ENCODE data around the gene RIMBP2.

The RIMBP2 gene

DNA sequence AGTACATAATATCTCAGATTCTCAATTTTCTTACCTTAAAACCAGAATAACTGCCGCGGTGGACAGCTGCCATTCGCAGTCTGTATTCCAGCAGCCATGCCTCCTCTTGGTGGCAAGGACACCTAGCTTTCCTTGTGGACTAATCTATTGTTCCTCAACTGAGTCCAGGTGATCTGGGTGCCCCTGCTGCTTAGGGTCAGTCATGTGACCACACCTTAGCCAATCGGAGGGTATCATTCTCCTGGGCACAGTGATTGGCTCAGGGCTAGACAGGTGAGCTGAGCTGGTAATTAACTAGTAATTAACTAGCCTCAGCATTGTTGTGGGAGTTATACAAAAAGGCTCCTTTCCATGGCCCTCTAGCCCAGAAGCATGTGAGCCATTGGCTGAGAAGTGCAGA lies 55.0 kb downstream of the RIMBP2 start:
- TF ChIP-seq SIN3A (IDR thresholded peaks at IDR 0.05; ENCODE audit: borderline replicate concordance, insufficient read depth, low read length) (no peak), FOXP2 (optimal IDR thresholded peaks at IDR 0.05; ENCODE audit: borderline replicate concordance, extremely low read depth, extremely low read length, insufficient read depth) (no peak), TAF1 (IDR thresholded peaks at IDR 0.05; ENCODE audit: borderline replicate concordance, insufficient read depth, low read length) (no peak), POLR2AphosphoS5 (IDR thresholded peaks at IDR 0.05; ENCODE audit: low read depth, low read length) (no peak)
- TF ChIP-seq, protein P1, sequence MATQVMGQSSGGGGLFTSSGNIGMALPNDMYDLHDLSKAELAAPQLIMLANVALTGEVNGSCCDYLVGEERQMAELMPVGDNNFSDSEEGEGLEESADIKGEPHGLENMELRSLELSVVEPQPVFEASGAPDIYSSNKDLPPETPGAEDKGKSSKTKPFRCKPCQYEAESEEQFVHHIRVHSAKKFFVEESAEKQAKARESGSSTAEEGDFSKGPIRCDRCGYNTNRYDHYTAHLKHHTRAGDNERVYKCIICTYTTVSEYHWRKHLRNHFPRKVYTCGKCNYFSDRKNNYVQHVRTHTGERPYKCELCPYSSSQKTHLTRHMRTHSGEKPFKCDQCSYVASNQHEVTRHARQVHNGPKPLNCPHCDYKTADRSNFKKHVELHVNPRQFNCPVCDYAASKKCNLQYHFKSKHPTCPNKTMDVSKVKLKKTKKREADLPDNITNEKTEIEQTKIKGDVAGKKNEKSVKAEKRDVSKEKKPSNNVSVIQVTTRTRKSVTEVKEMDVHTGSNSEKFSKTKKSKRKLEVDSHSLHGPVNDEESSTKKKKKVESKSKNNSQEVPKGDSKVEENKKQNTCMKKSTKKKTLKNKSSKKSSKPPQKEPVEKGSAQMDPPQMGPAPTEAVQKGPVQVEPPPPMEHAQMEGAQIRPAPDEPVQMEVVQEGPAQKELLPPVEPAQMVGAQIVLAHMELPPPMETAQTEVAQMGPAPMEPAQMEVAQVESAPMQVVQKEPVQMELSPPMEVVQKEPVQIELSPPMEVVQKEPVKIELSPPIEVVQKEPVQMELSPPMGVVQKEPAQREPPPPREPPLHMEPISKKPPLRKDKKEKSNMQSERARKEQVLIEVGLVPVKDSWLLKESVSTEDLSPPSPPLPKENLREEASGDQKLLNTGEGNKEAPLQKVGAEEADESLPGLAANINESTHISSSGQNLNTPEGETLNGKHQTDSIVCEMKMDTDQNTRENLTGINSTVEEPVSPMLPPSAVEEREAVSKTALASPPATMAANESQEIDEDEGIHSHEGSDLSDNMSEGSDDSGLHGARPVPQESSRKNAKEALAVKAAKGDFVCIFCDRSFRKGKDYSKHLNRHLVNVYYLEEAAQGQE (IDR thresholded peaks at IDR 0.05; ENCODE audit: insufficient read depth in 1 of 2, low read depth in 2 of 2, low read length in 2 of 2), result no peak

DNA sequence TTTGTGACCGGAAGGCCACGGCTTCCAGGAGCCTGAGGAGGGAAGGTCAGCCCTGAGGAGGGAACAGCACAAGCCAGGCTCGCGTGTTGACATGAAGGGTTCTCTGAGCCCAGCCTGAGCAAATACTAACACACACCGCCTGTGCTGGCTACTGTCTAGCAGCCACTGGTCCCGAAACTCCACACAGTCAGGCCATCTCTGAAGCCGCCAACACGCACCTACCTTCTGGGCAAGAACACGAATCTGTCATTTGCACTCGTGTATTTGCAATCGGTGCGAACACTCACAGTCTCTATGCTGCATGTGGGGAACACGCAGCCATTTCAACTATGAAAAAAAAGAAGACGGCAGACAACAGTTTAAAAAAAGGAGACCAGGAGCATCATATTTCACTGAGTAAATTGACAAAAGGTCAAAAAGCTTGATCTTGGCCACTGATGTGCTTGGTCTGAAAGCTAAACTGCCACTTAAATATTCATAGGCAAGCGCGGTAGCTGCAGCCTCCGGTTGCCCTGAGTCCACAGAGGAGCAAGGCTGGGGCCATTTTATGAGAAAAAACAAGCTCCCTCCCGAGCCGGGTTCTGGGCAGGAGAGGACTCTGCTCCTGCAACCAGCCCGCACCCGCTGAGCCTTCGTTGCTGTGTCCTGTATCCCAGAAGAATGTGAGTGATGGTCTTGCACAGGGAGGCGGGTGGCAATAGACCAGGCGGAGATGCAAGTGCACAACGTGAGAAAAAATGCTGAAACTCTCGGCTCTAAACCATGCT lies 57.8 kb downstream of the RIMBP2 start:
- no peak for TF ChIP-seq POLR2AphosphoS5 (IDR thresholded peaks at IDR 0.05; ENCODE audit: low read depth, low read length)
- no peak for TF ChIP-seq SIN3A (IDR thresholded peaks at IDR 0.05; ENCODE audit: borderline replicate concordance, insufficient read depth, low read length)
- TF ChIP-seq, protein P1 (IDR thresholded peaks at IDR 0.05; ENCODE audit: insufficient read depth in 1 of 2, low read depth in 2 of 2, low read length in 2 of 2), result no peak
- no peak for TF ChIP-seq FOXP2 (optimal IDR thresholded peaks at IDR 0.05; ENCODE audit: borderline replicate concordance, extremely low read depth, extremely low read length, insufficient read depth)
- no peak for TF ChIP-seq TAF1 (IDR thresholded peaks at IDR 0.05; ENCODE audit: borderline replicate concordance, insufficient read depth, low read length)

DNA sequence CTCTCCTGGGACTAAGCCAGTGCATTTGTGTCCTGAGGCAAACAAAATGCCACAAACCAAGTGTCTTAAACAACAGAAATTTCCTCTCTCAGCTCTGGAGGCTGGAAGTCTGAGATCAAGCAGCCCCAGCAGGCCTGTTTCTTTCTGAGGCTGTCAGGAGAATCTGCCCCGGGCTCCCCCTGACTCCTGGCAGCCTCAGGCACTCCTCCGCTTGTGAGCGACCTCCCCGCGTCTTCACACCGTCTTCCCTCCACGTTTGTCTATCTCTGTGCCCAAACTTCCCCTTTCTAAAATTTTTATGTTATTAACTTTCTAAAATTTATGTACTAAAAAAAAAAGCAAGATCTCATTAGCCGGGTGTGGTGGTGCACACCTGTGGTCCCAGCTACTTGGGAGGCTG lies 59.7 kb downstream of the RIMBP2 start:
- no peak for TF ChIP-seq TAF1 (IDR thresholded peaks at IDR 0.05; ENCODE audit: borderline replicate concordance, insufficient read depth, low read length)
- TF ChIP-seq POLR2AphosphoS5 (IDR thresholded peaks at IDR 0.05; ENCODE audit: low read depth, low read length), result no peak

DNA sequence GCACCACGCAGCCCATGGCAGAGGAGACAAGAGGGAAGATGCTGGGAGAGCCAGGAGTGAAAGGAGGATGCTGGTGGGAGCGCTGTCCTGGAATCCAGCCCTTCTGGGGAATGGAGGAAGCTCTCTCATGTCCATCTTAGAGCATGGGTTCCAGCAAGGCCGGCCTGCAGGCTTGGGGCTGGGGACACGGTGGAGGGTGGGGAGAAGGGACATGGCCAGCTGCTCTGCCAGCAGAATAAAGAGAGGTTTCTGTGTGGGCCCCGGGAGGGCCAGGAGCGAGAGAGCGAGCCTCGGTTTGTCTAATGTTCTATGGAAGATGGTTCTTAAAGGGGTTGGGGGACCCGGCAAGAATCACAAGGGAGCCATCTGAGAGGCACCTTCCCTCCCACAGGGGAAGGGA lies 60.2 kb downstream of the RIMBP2 start:
- TF ChIP-seq, protein P1 (IDR thresholded peaks at IDR 0.05; ENCODE audit: insufficient read depth in 1 of 2, low read depth in 2 of 2, low read length in 2 of 2), result no peak
- TF ChIP-seq SIN3A (IDR thresholded peaks at IDR 0.05; ENCODE audit: borderline replicate concordance, insufficient read depth, low read length), result no peak
- TF ChIP-seq POLR2AphosphoS5 (IDR thresholded peaks at IDR 0.05; ENCODE audit: low read depth, low read length), result no peak

DNA sequence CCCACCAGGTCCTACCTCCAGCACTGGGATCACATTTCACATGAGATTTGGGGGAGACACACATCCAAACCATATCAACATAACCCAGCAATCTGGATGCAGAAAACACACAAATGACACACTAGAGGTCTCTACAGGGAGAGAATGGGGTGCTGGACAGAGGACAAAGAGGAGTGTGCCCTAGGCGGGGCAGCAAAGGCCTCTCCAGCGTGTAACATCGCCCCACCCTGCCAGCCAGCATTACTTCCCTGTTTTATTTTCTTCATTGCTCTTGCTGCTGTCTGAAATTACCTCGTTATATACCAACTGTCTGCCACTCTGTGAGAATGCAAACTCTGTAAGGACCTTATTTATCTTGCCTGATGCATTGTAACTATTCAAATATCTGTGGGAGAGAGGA lies 61.1 kb downstream of the RIMBP2 start:
- no peak for TF ChIP-seq SIN3A (IDR thresholded peaks at IDR 0.05; ENCODE audit: borderline replicate concordance, insufficient read depth, low read length)
- TF ChIP-seq TAF1 (IDR thresholded peaks at IDR 0.05; ENCODE audit: borderline replicate concordance, insufficient read depth, low read length), result no peak
- TF ChIP-seq FOXP2 (optimal IDR thresholded peaks at IDR 0.05; ENCODE audit: borderline replicate concordance, extremely low read depth, extremely low read length, insufficient read depth), result no peak
- TF ChIP-seq POLR2AphosphoS5 (IDR thresholded peaks at IDR 0.05; ENCODE audit: low read depth, low read length), result no peak
- TF ChIP-seq, protein P1 (IDR thresholded peaks at IDR 0.05; ENCODE audit: insufficient read depth in 1 of 2, low read depth in 2 of 2, low read length in 2 of 2), result no peak

All from PFSK-1 (cell line).